Measurements from ENCODE around the gene ARCN1. TPM values are rescaled to one million over a fixed set of nuclear protein-coding genes. Genes with fewer than 3 reads are reported as not detected.
"Not testable (repeated sequence)": the region's sequence is repeated elsewhere in the genome, so short reads cannot be mapped to it uniquely, and the experiment has no call there.

ARCN1 gene
- total RNA-seq, 1 donor from 2014 or later: 176 TPM

DNA sequence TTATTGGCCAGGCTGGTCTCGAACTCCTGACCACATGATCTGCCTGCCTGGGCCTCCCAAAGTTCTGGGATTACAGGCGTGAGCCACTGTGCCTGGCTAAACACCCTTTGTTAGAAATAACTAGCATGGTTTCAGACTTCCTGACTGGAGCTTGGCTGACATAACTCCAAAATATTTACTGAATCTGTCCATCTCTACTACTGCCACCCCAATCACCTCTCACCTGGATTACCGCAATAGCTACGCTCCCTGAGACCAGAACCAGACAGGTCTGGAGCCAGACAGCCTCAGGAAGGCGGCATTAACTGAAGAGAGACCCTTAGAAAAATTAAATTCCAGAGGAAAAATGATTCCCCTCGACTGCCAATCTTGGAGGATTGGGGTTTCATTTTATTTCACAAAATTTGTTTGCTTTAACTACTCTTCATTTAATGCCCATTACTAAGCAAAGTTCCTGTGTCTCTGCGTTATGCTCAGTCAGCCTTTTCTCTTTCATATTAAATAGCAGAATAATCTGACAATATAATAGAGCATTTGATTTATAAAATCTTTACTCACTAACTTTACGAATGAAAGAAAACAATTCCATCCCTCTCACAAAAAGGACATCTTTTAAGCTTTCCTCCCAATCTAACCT lies 28.1 kb upstream of the ARCN1 start:
- peak; percentile 8 for DNase-seq (ENCODE audit: low spot score)

DNA sequence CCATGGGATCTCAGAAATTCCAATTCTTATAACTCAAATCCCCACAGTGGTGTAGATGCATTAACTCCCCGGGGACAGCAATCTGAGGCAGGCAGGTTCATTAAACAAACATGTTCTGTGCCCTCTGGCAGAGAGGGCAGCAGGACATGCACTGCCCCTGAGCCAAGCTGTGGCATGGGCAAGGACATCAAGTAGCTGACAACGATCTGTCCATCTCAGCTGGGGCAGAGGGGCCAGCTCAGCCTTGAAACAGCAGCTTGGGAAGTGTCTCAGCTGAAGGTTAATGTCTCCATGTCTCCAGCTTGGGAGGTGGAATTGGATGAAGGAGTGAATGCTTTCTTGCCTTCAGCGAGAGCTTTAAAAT lies 27.6 kb upstream of the ARCN1 start:
- peak; percentile 67 for DNase-seq (ENCODE audit: low spot score)

DNA sequence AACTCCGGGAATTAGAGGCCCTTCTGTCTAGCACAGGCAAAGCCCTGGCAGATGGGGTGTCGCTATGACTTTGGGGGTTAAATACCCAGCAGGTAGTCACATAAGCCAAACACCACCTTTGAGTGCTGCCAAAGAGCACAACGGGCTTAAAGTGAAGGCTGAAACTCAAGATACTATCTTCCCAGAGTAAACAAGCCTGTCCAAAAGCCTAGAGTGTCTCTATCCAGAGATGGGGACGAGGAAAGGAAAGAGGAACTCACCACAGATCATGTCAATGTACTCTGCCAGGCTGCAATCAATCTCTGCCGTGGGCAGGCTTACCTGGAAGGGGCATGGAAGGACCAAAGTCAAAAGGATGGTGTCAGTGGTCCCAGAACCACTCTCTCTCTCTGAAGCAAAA lies 26.7 kb upstream of the ARCN1 start:
- DNase-seq (ENCODE audit: low spot score): peak; percentile 18

DNA sequence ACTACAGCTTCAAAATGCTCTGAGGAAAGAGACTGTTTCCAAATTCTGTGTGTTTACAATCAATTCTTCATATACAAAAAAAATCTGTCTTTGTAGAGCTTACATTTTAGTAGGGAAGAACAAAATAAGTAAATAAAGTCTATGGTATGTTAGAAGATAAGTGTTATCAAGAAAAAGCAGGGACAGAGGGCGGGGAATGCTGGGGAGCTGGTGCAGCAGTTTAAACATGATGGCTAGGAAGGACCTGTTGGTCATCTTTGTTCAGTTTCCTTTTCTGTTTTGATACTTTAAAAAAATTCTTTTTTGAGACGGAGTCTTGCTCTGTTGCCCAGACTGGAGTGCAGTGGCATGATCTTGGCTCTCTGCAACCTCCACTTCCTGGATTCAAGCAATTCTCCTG lies 25.1 kb upstream of the ARCN1 start:
- peak; percentile 35 for DNase-seq (ENCODE audit: low spot score)

DNA sequence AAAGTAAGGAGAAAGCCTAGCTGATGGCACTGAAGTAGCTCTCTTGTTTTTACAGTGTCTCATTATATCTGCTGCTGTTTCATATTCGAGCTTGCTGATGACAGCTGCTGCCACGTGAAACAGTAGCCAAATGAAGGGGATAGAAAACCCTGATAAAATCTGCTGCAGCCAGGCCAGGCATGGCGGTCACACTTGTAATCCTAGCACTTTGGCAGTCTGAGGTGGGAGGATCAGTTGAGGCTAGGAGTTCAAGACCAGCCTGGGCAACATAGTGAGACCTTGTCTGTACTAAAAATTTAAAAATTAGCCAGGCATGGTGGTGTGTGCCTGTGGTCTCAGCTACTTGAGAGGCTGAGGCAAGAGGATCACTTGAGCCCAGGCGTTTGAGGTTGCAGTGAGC lies 19.9 kb upstream of the ARCN1 start:
- peak; percentile 60 for DNase-seq (ENCODE audit: low spot score)

DNA sequence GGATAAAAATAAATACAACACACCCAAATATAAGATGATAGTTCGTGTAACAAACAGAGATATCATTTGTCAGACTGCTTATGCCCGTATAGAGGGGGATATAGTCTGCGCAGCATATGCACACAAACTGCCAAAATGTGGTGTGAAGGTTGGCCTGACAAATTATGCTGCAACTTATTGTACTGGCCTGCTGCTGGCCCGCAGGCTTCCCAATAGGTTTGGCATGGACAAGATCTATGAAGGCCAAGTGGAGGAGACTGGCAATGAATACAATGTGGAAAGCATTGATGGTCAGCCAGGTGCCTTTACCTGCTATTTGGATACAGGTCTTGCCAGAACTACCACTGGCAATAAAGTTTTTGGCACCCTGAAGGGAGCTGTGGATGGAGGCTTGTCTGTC lies 11.4 kb upstream of the ARCN1 start:
- DNase-seq (ENCODE audit: low spot score): peak; percentile 60

DNA sequence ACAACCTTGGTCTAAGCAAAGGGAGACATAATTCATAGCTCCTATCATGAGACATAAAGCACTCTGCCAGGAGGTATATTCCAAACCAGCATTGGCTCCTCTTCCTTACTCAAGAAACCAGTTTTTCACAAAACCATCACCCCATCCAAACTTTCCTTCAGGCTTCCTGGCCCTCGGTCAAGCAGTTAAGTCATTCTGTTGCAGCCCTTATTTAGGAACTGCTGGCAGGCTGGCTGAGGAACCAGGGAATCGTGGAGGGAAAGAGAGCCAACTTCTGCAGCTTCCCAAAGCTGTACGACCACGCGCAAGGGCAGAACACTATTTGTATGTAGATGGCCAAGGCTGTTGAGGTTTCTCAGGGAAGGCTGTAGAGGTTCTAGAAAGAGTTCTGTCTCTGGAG lies 7.2 kb upstream of the ARCN1 start:
- peak; percentile 59 for DNase-seq (ENCODE audit: low spot score)

DNA sequence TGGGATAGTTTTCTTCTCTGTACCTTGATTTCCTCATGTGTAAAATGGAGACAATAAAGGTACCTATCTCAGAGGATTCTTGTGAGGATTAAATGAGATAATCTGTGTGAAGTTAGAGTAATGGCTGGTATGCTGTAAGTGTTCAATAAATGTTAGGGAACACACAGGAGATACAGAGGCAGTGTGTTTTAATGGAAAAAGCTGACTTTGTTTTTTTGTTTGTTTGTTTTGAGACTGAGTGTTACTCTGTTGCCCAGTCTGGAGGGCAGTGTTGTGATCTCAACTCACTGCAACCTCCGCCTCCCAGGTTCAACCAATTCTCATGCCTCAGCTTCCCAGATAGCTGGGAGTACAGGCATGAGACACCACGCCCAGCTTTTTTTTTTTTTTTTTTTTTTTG lies 2.5 kb upstream of the ARCN1 start:
- DNase-seq (ENCODE audit: low spot score): no peak

DNA sequence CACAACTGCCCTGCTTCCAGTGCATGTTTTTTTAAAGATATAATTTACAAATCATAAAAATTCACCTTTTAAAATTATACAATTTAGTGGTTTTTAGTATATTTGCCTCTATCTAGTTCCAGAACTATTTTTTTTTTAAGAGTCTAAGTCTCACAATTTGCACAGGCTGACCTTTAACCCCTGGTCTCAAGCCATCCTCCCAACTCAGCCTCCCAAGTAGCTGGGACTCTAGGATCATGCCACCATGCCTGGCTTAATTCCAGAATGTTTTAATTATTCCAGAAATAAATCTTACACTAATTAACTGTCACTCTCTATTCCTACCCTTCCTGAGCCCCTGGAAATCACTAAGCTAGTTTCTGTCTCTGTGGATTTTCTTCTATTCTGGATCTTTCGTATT lies 1.4 kb upstream of the ARCN1 start:
- DNase-seq (ENCODE audit: low spot score): no peak

DNA sequence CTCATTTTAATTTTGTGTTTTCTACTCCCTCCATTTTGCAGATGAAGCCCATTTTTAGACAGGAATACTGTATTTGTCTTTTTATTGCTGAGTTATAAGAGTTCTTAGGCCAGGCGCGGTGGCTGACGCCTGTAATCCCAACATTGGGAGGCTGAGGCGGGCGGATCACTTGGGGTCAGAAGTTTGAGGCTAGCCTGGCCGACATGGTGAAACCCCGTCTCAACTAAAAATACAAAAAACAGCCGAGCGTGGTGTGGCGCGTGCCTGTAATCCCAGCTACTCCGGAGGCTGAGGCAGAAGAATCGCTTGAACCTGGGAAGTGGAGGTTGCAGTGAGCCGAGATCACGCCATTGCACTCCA lies 528 bp upstream of the ARCN1 start:
- DNase-seq (ENCODE audit: low spot score): peak; percentile 81

DNA sequence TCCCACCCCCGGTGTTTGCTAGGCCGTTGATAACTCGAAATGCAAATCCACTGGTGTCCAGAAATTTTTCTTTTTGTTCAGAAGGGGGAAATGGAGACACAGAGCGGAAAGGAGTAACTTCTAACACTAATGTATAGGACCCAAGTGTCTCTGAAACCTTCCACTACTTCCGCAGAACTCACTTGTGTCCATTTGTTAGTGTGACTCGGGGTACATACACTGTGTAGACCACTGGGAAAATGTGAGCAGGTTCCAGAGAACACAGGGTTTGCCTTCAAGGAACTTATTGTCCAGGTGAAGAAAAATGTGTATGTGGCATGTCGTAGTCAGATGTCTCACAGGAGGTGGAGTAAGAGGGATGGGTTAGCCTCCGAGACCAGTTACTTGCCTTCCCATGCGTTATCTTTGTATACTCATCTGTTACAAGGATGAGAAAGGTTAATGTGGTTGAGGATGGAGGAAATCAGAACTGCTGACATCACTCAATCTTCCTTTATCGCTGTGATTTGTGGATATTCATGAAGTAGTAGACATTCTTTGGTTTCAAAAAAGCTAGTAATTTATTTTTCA lies 857 bp downstream of the ARCN1 start:
- DNase-seq (ENCODE audit: low spot score): no peak

DNA sequence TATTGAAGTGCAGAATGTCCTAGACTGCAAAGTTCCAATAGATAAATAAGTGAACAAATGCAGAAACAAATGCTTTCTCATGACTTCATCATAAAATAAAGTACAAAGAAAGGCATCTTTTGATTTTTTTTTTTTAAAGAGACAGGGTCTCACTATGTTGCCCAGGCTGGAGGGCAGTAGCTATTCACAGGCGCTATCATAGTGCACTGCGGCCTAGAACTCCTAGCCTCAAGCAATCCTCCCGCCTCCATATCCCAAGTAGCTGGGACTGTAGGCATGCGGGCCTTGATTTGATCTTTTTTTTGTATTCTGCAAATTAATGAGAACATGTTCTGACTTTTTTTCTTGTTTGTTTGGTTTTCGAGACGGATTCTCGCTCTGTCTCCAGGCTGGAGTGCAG lies 2.4 kb downstream of the ARCN1 start:
- no peak for DNase-seq (ENCODE audit: low spot score)

DNA sequence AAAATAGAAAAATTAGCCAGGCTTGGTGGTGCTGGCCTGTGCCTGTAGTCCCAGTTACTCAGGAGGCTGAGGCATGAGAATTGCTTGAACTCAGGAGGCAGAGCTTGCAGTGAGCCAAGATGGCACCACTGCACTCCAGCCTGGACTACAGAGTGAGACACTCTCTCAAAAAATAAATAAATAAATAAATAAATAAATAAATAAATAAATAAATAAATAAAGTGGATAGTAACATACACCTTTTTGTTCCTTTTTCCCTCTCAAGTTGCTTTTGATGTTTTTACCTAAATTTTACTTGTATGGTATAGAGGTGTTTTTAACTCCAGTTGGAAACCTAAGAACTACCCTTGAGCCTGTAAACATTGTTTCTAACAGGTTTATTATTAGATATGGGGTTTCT lies 5.8 kb downstream of the ARCN1 start:
- not testable (repeated sequence) for DNase-seq (ENCODE audit: low spot score)

DNA sequence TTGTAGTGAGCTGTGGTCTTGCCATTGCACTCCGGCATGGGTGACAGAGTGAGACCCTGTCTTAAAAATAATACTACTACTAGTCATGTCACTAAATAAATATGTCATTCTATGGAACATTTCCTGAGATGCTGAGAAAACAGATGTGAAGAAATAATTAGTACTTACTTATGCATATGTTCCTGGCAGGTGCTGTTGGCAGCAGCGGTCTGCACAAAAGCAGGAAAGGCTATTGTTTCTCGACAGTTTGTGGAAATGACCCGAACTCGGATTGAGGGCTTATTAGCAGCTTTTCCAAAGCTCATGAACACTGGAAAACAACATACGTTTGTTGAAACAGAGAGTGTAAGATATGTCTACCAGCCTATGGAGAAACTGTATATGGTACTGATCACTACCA lies 8.8 kb downstream of the ARCN1 start:
- no peak for DNase-seq (ENCODE audit: low spot score)

DNA sequence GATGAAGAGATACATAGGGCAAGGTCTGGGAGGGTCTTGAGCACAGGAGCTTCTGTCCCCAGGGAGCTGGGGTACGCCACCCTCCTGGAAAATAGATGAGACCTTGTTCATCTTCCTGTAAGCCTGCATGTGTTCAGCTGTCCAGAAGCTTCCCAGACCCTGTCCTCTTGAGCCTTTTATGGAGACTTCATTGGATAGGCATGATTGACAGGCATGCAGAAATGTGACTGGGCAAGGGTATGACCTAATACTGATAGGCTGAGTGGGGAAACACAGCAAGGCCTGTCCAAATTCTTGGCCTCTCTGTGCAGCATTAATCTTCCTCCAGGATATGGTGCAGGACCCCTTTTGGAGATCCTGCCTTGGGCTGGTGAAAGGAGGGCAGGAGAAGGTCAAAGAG lies 15.7 kb downstream of the ARCN1 start:
- no peak for DNase-seq (ENCODE audit: low spot score)

DNA sequence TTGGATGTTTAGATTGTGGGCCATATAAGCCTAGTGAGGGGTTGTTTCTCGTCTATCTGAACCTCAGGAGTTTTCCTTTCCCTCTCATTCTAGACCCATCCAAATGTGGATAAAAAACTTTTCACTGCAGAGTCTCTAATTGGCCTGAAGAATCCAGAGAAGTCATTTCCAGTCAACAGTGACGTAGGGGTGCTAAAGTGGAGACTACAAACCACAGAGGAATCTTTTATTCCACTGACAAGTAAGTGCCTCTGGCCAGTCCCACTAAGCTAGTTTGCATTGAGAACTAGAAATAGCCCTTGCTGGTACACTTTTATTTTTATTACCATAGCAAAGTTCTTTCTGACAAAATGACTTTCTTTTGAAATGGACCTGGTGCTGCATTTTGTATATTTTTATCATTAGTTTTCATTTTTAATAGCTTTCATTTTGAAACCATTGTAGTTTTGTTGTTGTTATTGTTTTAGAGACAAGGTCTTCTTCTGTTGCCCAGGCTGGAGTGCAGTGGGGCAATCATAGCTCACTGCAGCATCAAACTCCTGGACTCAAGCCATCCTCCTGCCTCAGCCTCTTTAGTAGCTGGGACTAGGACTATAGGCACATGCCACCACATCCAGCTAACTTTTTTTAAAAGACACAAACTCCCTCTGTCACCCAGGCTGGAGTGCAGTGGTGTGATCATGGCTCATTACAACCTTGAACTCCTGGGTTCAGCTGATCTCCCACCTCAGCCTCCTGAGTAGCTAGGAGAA lies 20.6 kb downstream of the ARCN1 start:
- DNase-seq (ENCODE audit: low spot score): peak; percentile 45

DNA sequence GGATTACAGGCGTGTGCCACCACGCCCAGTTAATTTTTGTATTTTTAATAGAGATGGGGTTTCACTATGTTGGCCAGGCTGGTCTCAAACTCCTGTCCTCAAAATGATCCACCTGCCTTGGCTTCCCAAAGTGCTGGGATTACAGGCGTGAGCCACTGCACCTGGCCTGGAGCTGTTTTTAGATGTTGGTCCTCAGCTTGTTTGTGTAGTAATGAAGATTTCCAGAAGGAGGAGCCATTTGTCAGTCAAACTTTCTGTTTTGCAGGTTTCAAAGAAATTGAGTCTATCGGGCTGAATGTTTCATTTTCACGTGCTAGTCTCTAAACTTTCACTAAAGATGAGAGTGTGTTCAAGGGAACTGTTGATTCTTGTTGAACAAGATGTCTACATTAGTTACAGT lies 22.8 kb downstream of the ARCN1 start:
- DNase-seq (ENCODE audit: low spot score): not testable (repeated sequence)

DNA sequence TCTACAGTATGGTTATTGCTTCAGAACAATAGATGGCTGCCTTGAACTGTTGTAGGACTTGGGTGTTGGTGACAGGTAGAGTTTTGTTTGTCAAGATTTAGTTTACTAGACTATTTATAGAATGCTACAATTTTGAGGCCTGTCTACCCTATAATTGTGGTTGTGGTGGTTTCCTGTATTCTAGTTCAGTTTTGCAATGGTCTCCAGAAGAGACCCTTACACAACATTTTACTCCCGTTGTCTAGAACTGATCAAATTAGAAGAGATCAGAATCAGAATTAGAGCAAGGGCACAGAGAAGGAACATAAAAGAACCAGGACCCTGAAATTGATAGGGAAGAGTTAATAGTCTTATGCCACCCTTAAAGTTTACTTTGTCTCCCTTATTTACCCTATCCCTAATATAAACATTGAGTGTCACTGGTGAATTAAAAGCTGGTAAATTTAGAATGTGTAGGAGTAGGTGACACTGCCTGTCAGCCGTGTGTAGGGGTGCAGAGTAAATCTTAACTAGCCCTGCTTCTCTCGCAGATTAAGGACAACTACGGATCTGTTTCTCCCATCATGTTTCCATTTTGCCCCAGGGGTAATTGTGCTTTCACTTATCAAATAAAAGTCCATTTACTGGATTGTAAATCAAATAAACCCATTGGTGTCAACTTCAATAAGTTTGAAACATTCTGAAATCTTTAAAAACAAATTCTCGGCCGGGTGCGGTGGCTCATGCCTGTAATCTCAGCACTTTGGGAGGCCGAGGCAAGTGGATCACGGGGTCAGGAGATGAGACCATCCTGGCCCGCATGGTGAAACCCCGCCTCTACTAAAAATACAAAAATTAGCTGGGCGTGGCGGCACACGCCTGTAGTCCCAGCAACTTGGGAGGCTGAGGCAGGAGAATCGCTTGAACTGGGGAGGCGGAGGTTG lies 24.3 kb downstream of the ARCN1 start:
- peak; percentile 55 for DNase-seq (ENCODE audit: low spot score)

DNA sequence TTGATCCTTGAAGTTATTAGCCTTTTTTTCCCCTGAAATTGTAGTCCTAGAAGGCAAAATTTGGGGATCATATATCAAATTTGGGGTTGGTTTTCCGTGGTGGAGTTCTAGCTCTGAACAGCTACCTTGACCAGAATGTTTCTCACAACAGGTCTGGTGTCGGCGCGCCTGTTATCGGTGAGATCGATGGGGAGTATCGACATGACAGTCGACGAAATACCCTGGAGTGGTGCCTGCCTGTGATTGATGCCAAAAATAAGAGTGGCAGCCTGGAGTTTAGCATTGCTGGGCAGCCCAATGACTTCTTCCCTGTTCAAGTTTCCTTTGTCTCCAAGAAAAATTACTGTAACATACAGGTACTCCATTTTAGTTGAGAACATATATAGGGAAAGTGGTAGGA lies 25.3 kb downstream of the ARCN1 start:
- DNase-seq (ENCODE audit: low spot score): peak; percentile 30

DNA sequence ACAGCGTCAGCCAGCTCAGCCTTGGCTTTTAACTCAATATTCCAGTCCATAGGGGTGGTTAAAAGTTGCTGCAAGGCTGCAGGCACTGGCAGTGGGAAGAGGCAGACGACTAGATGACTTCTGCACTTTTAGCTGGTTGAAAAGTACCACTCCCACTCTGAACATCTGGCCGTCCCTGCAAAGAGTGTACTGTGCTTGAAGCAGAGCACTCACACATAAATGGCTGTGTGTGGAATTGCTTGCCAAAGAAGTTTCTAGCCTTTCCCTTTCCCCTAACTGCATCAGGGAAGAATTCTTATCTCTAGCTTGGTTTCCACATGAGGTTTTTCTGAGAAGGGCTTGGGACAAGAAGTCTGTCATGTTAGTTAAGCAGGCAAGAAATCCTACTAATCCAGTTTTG lies 30.1 kb downstream of the ARCN1 start:
- peak; percentile 45 for DNase-seq (ENCODE audit: low spot score)

DNA sequence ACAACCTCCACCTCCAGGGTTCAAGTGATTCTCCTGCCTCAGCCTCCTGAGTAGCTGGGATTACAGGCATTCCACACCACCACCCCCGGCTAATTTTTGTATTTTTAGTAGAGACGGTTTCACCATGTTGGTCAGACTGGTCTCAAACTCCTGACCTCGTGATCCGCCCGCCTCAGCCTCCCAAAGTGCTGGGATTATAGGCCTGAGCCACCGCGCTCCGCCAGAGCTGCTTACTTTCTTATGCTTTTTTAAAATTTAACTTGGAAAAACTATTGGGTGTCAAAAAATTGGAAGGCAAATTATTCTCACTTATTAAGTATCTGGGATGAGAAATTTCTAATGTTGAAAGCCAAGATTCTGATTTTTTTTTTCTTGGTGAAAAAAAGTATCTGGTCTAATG lies 31.5 kb downstream of the ARCN1 start:
- peak; percentile 18 for DNase-seq (ENCODE audit: low spot score)

DNA sequence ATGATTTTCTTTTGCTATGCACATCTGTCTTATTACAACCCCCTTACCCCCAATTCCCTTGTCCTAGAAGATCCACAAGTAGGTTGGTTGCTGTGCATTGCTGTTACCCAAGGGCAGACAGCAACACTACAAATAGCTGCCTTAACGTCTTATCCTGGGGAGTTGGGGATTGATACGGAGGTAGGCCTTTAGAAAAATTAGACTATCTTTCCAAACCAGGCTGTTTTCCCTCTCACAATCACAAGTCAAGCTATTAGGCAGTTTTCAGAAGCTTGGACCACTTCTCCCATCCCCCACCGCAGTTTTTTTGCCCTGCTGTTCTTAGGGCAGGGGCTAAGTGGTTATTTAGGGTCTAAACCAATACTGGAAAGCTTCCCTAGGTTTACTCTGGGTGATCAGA lies 32.4 kb downstream of the ARCN1 start:
- DNase-seq (ENCODE audit: low spot score): peak; percentile 18
